A673 (cell line): ENCODE measurements around the gene OCLN. TPM values are rescaled to one million over a fixed set of nuclear protein-coding genes. Genes with fewer than 3 reads are reported as not detected.
"Not testable (repeated sequence)": the region's sequence is repeated elsewhere in the genome, so short reads cannot be mapped to it uniquely, and the experiment has no call there.

Source experiments
- BruUV-seq: library from RNA; stranded (reverse); fragments of 400-500 nt; replicated peaks from 2 replicates; lab custom pipeline; 2021; lab: Mats Ljungman, UMichigan
- CTCF ChIA-PET: fragments of 300-600 bp; sonication (Branson Sonifier 250); formaldehyde crosslinking; loops from one replicate; lab custom pipeline; 2022; ENCODE audit warnings: antibody characterized with exemption; lab: Charles Lee
- POLR2A ChIA-PET: fragments of 300-600 bp; sonication (Branson Sonifier 250); formaldehyde crosslinking; loops from one replicate; lab custom pipeline; 2022; ENCODE audit warnings: antibody characterized with exemption; ENCODE audit not compliant: low non-redundant PET; lab: Charles Lee
- DNase-seq: peaks from one replicate; pipeline ENCODE4 v3.0.0-alpha.2; 2015; ENCODE audit warnings: low spot score
- H3K27ac ChIP-seq: fragments of 200-600 bp; sonication (generic); 2 replicates; pipeline ENCODE4 v1.5.1; 2016; ENCODE audit warnings: mixed run types, low read depth, mild to moderate bottlenecking, mixed read lengths, antibody characterized with exemption, low read length; ENCODE audit not compliant: poor library complexity, severe bottlenecking
- H3K27me3 ChIP-seq: fragments of 200-600 bp; sonication (generic); replicated peaks from 2 replicates; pipeline ENCODE4 v1.6.1; 2017; ENCODE audit warnings: mixed run types, low read depth, mild to moderate bottlenecking, mixed read lengths, antibody characterized with exemption, low read length; ENCODE audit not compliant: insufficient read depth, poor library complexity
- H3K36me3 ChIP-seq: fragments of 200-600 bp; sonication (generic); 2 replicates; pipeline ENCODE4 v1.6.1; 2016; ENCODE audit warnings: mixed run types, mild to moderate bottlenecking, mixed read lengths, antibody characterized with exemption, low read length; ENCODE audit not compliant: insufficient read depth, poor library complexity, severe bottlenecking
- H3K4me1 ChIP-seq: fragments of 200-600 bp; sonication (generic); 2 replicates; pipeline ENCODE4 v1.6.1; 2017; ENCODE audit warnings: mixed run types, mild to moderate bottlenecking, mixed read lengths, antibody characterized with exemption, low read length; ENCODE audit not compliant: insufficient read depth, poor library complexity, severe bottlenecking
- H3K4me3 ChIP-seq: fragments of 200-600 bp; sonication (generic); 2 replicates; pipeline ENCODE4 v1.5.1; 2016; ENCODE audit warnings: low read depth, mixed run types, mild to moderate bottlenecking, mixed read lengths, low read length; ENCODE audit not compliant: poor library complexity, severe bottlenecking
- H3K9me3 ChIP-seq: fragments of 200-600 bp; sonication (generic); 2 replicates; pipeline ENCODE4 v1.6.1; 2016; ENCODE audit warnings: mixed run types, low read depth, mild to moderate bottlenecking, mixed read lengths, antibody characterized with exemption, low read length; ENCODE audit not compliant: poor library complexity, severe bottlenecking
- EZH2 ChIP-seq: fragments of 200-600 bp; sonication (generic); IDR thresholded peaks from 2 replicates; pipeline ENCODE4 v1.6.1; 2017; ENCODE audit warnings: borderline replicate concordance, low read depth, mild to moderate bottlenecking, mixed read lengths, antibody characterized with exemption, low read length; ENCODE audit not compliant: poor library complexity, severe bottlenecking
- intact Hi-C: fragments of 100-400 bp; cut with micrococcal nuclease; formaldehyde crosslinking; loops from one replicate; pipeline ENCODE4 v1.10.0; 2022; ENCODE audit not compliant: unreplicated experiment
- total RNA-seq: library from RNA; stranded (reverse); gene quantifications from 2 replicates; pipeline ENCODE4 v1.2.3, GENCODE V29; 2021
- TF ChIP-seq, protein P1 (sequence below): fragments of 300-800, 200-600 bp; sonication (generic); conservative IDR thresholded peaks from 2 replicates; pipeline ENCODE4 v1.5.1; 2017; ENCODE audit warnings: low read depth, mild to moderate bottlenecking, antibody characterized with exemption, low read length, moderate library complexity, mixed read lengths

The OCLN gene
- total RNA-seq, 1 experiment from 2014 or later, result 14.1 TPM

DNA sequence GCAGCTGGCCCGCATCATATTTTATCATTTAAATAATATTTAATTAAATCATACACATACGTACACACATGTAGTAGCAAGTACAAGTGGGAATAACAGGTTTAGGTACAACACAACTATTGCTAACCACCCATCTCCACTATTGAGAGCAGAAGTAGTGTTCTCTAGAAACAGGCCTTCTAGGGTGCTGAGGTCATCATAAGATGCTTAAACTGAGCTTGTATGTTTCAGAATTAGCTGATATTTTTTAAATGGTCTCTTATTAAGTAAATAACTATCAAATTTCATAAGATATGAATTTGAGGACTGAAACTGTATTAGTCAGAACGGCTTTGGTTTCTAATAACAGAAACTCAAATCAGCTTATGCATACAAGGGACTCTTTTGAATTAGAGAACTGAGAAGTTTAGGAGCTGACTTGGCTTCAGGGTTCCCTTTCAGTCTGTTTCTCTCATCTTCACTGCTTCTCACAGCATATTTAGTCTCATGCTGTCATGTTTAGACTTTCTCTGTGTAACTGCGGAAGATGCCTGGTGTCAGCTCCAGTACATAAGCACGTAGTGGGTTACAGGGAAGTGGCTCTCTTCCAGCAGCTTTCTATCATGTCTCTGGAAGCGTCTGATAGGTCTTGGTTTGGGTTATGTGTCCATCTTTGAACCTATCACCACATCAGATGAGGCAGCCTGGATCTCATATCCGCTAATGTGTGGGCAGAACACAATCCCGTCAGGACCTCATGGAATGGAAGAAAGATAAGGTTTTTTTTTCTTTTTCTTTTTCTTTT lies 25.0 kb upstream of the OCLN start:
- DNase-seq, result no peak
- H3K9me3 ChIP-seq, result no peaks in the 10 kb centered on the region
- H3K4me3 ChIP-seq, result no peak overlapping the region
- intact Hi-C loops, result no loop called here
- H3K4me1 ChIP-seq, result no peaks in the 10 kb centered on the region
- no TSS peak for BruUV-seq
- H3K36me3 ChIP-seq, result no peaks in the 10 kb centered on the region
- CTCF ChIA-PET, result no interaction called here
- POLR2A ChIA-PET, result no interaction called here
- H3K27ac ChIP-seq, result no peak overlapping the region
- no peaks in the 10 kb centered on the region for H3K27me3 ChIP-seq
- TF ChIP-seq EZH2, result no peak
- TF ChIP-seq, protein P1, sequence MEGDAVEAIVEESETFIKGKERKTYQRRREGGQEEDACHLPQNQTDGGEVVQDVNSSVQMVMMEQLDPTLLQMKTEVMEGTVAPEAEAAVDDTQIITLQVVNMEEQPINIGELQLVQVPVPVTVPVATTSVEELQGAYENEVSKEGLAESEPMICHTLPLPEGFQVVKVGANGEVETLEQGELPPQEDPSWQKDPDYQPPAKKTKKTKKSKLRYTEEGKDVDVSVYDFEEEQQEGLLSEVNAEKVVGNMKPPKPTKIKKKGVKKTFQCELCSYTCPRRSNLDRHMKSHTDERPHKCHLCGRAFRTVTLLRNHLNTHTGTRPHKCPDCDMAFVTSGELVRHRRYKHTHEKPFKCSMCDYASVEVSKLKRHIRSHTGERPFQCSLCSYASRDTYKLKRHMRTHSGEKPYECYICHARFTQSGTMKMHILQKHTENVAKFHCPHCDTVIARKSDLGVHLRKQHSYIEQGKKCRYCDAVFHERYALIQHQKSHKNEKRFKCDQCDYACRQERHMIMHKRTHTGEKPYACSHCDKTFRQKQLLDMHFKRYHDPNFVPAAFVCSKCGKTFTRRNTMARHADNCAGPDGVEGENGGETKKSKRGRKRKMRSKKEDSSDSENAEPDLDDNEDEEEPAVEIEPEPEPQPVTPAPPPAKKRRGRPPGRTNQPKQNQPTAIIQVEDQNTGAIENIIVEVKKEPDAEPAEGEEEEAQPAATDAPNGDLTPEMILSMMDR, result no peak

DNA sequence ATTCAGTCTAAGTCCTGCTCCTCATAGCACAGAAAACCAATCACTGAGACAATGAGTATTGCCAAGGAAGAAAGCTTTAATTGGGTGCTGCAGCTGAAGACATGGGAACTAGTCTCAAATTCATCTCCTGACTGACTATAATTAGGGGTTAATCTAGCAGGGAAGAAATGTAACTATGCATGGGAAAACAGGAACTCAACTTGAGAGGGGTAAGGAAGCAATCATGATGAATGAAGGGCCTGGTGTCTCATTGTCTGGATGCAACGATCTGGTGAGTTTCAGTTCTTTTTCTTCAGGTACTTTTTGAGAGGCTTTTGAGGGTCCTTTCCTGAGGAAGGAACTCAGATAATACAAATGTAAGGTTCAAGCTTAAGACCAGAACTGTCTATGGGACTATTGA lies 24.0 kb upstream of the OCLN start:
- Histone ChIP-seq H3K36me3 (no peaks in the 10 kb centered on the region), H3K27me3 (no peaks in the 10 kb centered on the region), H3K9me3 (no peaks in the 10 kb centered on the region), H3K4me3 (no peak overlapping the region), H3K4me1 (no peaks in the 10 kb centered on the region), H3K27ac (no peak overlapping the region)
- POLR2A ChIA-PET, result no interaction called here
- intact Hi-C loops, result no loop called here
- no peak for DNase-seq
- CTCF ChIA-PET, result no interaction called here
- no TSS peak for BruUV-seq
- no peak for TF ChIP-seq EZH2
- TF ChIP-seq, protein P1, result no peak

DNA sequence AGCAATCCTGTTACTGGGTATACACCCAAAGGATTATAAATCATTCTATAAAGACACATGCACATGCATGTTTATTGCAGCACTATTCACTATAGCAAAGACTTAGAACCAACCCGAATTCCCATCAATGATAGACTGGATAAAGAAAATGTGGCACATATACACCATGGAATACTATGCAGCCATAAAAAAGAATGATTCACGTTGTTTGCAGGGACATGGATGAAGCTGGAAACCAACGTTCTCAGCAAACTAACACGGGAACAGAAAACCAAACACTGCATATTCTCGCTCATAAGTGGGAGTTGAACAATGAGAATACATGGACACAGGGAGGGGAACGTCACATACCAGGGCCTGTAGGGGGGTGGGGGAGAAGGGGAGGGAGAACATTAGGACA lies 21.1 kb upstream of the OCLN start:
- H3K27me3 ChIP-seq, H3K4me3 ChIP-seq, H3K4me1 ChIP-seq, POLR2A ChIA-PET, intact Hi-C loops, DNase-seq, BruUV-seq, H3K27ac ChIP-seq, H3K9me3 ChIP-seq, CTCF ChIA-PET, H3K36me3 ChIP-seq: not testable (repeated sequence)

DNA sequence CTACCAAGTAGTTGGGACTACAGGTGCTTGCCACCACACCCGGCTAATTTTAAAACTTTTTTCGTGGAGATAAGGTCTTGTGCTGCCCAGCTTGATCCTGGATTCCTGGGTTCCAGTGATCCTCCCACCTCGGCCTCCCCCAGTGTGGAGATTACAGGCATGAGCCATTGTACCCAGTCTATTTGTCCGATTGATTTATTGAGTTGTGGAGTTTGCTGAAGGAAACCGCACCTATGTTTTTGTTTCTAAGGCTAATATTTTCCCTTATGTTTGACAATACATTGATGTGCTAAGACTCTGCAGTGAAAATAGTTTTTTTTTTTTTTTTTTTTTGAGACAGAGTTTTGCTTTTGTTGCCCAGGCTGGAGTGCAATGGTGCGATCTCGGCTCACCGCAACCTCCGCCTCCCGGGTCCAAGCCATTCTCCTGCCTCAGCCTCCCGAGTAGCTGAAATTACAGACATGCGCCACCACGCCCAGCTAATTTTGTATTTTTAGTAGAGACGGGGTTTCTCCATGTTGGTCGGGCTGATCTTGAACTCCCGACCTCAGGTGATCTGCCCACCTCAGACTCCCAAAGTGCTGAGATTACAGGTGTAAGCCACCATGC lies 20.0 kb upstream of the OCLN start:
- POLR2A ChIA-PET, BruUV-seq, H3K36me3 ChIP-seq, intact Hi-C loops, CTCF ChIA-PET, DNase-seq, H3K9me3 ChIP-seq, H3K4me3 ChIP-seq, H3K4me1 ChIP-seq, H3K27ac ChIP-seq, H3K27me3 ChIP-seq: not testable (repeated sequence)
